ENCODE results near the gene PTPN13.

GRCh38 chr4:86633854-86634253 lies 39.7 kb downstream of the PTPN13 start:
- TF ChIP-seq CTCF (IDR thresholded peaks at IDR 0.05; ENCODE audit: borderline replicate concordance, extremely low read depth, low read length, poor library complexity, severe bottlenecking): no peak
- TF ChIP-seq EZH2 (IDR thresholded peaks at IDR 0.05; ENCODE audit: borderline replicate concordance, low read depth, low read length, severe bottlenecking): no peak
